Dedifferentiated amniotic fluid mesenchymal stem cell (primary cell): ENCODE measurements around the gene ZDHHC9.

Experiments used
- DNase-seq: peaks from one replicate; pipeline ENCODE4 v3.0.0-alpha.2; 2016; ENCODE audit errors: extremely low spot score

ZDHHC9 gene

GRCh38 chrX:129818123-129818522 lies 25.6 kb downstream of the ZDHHC9 start:
- no peak for DNase-seq

GRCh38 chrX:129813662-129814368 lies 29.9 kb downstream of the ZDHHC9 start:
- DNase-seq, result no peak

GRCh38 chrX:129808829-129809796 lies 34.6 kb downstream of the ZDHHC9 start:
- no peak for DNase-seq

GRCh38 chrX:129808158-129808828 lies 35.4 kb downstream of the ZDHHC9 start:
- no peak for DNase-seq

GRCh38 chrX:129804806-129805205 lies 38.9 kb downstream of the ZDHHC9 start:
- DNase-seq, result no peak

- DNase-seq, result no peak
Measured at GRCh38 chrX:129802863-129803262, 40.8 kb downstream of the ZDHHC9 start.

GRCh38 chrX:129800186-129800585 lies 43.5 kb downstream of the ZDHHC9 start:
- no peak for DNase-seq

GRCh38 chrX:129798888-129799287 lies 44.8 kb downstream of the ZDHHC9 start:
- no peak for DNase-seq

- DNase-seq, result no peak
Measured at GRCh38 chrX:129798456-129798855, 45.2 kb downstream of the ZDHHC9 start.

- DNase-seq, result no peak
Measured at GRCh38 chrX:129797251-129797906, 46.3 kb downstream of the ZDHHC9 start.

- no peak for DNase-seq
Measured at GRCh38 chrX:129795584-129795983, 48.1 kb downstream of the ZDHHC9 start.

GRCh38 chrX:129793604-129794191 lies 50.0 kb downstream of the ZDHHC9 start:
- no peak for DNase-seq

GRCh38 chrX:129792586-129793291 lies 50.9 kb downstream of the ZDHHC9 start:
- DNase-seq, result no peak

GRCh38 chrX:129791961-129792570 lies 51.6 kb downstream of the ZDHHC9 start:
- DNase-seq, result no peak

- no peak for DNase-seq
Measured at GRCh38 chrX:129791336-129791735, 52.4 kb downstream of the ZDHHC9 start.

GRCh38 chrX:129790808-129791207 lies 52.9 kb downstream of the ZDHHC9 start:
- DNase-seq, result no peak

GRCh38 chrX:129790146-129790545 lies 53.5 kb downstream of the ZDHHC9 start:
- no peak for DNase-seq

- no peak for DNase-seq
Measured at GRCh38 chrX:129788527-129788926, 55.2 kb downstream of the ZDHHC9 start.

- no peak for DNase-seq
Measured at GRCh38 chrX:129787336-129788055, 56.2 kb downstream of the ZDHHC9 start.

GRCh38 chrX:129786210-129786651 lies 57.5 kb downstream of the ZDHHC9 start:
- DNase-seq, result no peak
